Activated CD4-positive, CD25-positive, alpha-beta regulatory T cell treated with anti-CD3 and anti-CD28 coated beads, Interleukin-2, amount 50 U/mL, for 16 hours (primary cell): ENCODE results near the gene CREB5.

ENCODE experiments used
- DNase-seq: peaks from one replicate; pipeline ENCODE4 v3.0.0-alpha.2; 2020; ENCODE audit warnings: low read depth, low spot score

The CREB5 gene

DNA sequence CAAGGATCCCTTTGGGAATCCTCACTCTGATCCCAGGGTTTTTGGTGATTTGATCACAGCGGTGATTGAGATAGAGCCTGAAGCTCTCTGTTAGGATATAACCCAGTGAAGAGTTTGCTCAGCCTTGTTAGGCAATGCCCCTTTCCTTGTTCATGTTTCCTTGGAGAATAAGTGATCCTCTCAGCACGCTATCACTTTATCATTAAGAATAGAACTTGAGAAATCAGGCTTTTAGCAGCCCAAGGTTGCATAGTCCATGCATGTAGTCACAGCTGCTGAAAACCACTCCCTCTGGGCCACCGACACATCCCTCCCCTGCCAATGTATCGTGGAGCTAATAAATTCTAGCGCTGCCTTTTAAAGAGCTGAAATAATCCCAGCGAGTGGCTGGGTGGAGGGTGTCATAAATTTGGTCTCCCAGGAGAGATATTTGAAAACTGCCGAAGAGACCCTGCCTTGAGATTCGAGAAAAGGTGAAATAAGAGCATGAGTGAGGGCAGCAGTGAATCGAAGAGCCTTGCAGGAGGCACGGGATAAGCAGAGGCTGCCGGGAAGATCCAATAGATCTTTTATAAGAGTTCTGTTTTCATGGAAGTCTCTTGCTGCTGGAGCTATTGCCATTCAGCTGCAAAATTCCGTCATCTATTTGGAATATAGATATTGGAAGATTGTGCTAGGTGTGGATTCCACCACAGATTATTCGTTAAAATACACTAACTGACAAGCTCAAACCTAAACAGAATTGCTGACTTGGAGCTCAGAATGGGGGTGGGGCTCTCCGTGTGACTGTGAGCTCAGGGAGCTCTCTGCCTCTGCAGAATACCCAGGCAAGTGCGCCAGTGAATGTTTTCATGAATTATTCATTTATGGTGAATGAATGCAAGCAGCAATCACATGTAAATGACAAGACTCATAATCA is 296.0 kb downstream of the CREB5 start:
- DNase-seq, result no peak

DNA sequence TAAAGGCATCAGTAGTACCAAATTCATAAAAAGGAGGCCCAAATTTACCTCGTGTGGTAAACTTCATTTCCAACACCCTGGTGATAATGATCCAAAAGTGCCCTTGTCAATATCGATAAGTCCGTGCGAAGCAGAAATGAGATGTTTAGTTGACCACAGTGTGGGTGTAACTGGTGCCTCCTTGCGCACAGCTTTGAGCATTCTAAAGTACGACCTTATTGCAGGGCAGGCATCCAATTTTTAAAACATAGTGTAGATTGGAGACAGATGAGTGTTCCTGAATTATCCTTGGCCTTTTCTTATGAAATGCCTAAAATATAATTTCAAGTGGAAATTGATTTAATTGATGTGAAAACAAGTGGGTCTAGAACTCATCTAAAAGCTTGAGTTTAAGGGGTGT is 297.4 kb downstream of the CREB5 start:
- no peak for DNase-seq

DNA sequence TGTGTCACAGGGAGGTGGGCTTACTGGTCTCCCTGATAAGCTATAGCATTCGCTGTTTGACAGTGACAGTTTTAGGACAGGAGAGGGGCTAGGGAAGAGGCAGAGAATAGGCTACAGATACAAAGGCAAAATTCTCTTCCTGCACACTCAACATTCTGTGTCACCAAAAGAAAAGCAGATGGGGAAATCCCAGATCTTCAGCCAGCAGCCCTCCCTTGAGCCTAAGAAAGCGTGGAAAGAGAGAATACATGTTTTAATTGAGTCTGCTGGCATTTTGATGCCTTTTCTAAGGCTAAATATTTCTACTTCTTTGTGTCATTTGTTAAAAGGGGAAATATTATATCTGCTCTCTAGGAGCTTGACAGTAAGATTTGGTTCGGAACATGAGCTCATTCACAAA is 298.8 kb downstream of the CREB5 start:
- no peak for DNase-seq

DNA sequence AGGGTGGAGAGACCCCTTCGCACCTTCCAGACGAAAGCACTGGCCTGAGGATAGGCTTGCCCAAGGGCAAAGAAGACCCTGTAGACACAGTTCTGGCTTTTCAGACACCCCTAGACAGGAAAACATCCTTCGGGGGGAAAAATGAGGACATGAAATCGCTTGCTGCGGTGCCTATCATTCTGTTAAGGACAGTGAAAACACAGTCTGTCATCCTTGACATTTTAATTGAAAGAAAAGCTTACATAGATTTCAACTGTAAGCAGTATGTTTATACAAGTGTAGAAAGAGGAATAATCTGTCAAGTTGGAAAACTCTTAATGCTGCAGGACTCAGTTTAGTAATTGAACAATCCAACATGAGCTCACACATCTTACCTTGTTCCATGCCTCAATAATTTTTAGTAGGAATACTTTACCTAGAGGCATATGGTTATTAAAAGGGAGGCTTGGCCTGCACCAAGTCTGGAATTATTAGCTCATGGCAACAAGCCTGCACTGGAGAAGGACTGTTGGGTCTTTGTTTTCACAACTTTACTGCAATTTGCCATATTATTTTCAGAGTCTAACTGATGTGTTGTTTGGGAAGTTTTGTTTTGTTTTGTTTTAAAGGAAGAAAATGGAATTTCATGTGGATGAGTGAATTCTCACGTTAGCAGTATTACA is 302.3 kb downstream of the CREB5 start:
- no peak for DNase-seq

DNA sequence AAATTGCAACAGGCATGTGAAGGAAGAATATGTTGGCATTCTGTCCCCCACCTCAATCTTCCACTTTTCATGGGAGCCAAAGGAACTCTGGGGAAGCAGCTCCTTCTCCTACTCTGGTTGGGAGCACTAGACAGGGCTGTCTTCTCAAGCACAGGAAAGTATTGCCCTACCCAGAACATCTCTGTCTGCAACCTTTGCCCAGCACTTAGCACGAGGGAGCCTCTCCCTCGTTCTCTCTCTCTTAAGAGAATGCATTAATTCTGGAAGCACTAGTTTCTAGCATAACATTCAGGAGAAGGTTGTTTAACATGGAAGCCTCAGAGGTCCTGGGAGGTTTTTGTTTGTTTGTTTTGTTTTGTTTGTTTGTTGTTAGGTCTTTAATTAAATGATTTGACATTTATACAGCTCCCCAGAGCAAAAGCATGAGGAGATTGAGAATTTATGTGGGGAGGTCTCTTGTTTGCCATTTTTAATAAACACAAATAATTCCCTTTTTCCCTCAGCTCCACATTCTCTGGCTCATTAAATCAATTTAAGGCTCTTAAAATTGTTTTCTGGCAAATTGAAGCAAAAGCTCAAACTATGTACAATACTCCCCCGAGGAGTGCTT is 305.2 kb downstream of the CREB5 start:
- no peak for DNase-seq

DNA sequence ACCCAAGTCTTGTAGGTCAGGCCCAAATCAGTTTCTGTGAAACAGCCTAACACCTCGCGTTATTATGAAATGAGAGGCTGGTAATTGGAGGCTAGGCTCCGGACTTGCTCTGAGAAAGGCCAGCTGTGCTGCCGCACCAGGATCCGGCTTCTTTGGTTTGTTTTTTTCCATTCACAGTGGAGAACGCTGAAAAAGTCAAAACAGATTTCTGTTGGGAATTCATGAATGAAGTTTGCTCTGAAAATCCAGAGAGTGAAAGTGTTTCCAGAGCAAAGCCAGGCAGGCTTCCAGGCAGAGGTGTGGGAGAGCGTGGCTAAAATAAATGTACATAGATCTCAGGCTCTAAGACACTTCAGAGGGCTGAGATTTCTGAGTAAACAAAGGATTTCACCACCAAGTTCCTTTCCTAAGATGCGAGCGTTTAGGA is 305.8 kb downstream of the CREB5 start:
- DNase-seq, result no peak

DNA sequence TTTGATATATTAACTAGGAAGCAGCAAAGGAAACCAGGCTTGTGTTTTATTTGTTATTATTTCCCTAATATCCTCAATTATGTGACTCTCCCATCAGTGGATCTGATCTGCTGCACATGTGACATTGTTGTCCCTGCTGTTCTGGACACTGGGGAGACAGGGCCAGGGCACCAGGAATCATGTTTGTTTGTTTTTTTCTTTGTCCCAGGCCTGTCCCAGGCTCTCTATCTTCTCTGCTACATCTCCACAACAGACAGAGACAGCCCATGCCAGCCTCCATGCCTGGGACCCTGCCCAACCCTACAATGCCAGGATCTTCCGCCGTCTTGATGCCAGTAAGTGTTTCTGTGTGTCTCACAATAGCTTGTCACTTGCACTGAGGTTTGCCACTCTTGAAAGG is 306.2 kb downstream of the CREB5 start:
- no peak for DNase-seq

DNA sequence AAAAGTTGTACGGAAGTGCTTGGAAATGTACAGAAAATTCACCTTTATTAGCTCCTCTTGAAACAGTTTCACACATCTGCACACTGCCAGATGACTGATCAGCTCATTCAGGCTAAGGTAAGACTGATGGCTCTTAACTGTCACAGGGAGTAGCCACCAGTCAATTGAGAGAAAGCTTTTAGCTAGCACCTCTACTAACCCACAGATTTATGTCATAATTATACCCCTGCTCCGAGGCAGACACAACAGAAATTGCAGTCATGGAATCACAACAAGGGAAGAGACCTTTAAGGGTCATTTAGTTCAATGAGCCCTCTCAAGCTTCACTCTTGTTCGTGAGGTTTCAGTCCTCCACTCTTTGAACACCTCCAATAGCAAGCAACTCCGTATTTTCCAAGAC is 310.4 kb downstream of the CREB5 start:
- no peak for DNase-seq

DNA sequence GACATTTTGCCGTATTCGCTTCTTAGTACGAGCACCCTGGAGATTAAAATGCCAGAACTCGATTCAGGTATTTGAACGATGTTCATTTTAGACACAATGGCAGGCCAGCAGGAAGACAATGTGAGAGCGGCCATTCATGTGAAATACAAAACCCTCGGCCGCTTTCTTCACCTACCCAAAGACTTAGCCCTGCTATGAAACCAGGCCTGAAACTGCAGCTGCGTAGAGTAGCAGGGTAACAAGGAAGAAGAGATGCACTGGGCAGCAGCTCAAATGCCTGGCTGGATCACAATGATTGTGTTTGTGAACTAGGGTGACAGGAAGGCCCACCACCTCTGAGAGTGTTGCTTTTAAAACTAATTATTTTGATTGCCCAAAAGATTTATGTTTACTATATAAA is 311.0 kb downstream of the CREB5 start:
- no peak for DNase-seq

DNA sequence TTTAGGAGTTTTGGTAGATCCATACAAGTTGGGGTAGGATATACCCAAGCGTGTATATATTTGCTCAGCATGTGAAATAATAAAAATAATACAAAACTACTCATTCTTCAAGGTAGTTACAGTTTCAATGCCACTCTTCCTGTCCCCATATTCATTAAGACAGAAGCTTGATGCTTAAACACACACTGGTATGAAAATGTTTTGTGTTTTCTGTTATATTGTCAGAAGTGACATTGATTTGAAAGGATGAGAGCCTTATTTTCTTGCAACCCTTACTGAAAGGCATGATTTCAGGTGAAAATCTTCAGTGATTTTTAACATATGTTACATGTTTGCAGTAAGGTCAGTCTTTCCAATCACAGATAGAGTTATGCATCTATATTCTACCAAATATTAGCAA is 312.2 kb downstream of the CREB5 start:
- DNase-seq, result no peak

DNA sequence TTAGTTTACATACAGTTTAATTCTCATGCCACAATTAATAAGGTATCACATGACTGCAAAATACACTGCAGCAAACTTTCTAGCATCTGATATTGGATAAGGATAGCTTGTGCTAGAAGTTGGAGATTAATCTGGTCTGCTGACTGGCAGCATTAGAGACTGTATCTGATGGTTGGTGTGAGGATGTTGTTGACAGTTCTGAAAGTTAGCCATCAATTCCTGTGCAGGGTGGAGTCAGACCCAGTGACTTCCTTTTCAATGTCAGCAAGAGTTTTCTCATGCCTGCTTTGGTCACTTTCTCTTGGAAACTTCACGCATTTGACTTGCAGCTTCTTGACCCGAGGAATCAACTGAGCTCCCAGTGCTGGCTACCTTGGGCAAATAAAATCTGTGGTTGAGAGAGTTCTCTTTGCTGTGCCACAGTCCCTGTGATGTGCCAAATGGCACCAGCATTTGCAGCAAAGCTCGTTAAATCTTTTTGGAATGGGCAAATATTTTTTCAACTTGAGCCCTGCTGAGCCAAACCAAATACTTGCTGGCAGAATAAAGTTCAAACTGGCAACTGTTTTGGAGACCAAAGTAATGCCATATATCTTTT is 312.8 kb downstream of the CREB5 start:
- DNase-seq, result no peak

DNA sequence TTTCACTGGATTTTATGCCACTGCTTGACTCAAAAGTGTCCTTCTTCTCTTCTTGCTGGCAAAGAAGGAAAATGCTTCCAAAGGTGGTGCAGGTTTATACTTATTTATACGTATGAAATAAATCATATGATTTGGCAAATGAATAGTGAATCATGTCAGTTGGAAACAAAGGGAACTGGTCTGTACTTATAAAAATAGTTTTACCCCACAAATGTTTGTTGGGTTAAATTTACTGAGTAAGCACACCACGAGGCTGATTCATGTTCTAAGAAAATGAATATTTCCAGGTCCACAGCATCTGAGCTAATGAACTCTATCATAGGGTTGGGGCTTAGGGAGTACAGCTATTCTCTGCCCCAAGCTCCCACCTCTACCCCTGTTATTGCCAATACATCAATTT is 313.6 kb downstream of the CREB5 start:
- no peak for DNase-seq

DNA sequence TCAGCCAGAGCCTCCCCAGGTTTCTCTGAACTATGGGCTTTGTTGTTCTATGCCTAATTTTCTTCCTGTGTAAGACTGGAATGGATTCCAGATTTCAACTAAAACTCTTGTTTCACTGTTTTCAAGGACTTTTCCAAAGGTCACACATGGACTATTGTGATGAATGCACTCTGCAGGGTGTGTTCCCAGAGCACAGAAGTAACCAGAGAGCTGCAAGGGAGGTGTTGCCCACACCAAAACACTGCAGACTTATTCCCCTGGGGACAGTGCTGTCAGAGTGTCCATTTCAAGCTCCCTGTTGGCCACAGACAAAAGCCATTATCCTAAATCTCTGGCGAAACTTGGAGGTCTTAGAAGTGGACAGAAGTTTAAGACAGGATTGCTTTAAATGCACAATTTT is 314.2 kb downstream of the CREB5 start:
- no peak for DNase-seq

DNA sequence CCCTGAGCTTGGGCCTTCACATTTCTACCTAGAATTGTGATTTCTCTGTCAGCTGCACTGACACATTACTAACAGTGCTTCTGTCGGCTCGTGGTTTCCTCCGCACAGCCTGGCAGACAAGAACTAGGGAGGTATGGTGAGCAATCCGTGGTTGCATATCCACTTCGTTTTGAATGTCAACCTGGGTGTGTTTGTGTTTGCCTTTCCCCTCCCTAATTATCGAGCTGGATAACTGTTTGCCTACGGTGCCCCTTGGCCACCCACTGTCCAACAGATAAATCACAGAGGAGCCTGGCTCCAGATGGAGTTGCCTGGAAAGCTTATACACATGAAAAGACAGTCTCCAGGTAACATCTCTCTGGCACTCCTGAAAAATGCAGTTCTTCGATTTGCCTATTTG is 317.0 kb downstream of the CREB5 start:
- DNase-seq, result no peak

DNA sequence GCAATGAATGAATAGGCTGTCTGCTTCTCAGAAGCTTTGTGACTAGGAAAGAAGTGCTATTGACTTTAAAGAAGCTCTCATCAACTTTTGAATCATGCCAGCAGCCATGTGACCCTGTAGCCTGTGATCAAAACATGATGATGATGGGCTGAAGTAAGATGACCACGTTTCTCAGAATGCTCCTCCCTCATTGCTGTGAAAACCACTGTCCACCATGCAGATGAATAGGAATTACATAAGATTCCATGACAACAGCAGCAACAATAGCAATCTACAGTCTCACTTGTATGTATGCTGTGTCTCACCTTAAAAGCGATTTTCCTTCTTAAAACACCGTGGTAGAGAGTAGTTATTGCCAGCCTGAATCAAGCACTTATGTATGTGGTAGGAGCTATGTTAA is 317.4 kb downstream of the CREB5 start:
- DNase-seq, result no peak

DNA sequence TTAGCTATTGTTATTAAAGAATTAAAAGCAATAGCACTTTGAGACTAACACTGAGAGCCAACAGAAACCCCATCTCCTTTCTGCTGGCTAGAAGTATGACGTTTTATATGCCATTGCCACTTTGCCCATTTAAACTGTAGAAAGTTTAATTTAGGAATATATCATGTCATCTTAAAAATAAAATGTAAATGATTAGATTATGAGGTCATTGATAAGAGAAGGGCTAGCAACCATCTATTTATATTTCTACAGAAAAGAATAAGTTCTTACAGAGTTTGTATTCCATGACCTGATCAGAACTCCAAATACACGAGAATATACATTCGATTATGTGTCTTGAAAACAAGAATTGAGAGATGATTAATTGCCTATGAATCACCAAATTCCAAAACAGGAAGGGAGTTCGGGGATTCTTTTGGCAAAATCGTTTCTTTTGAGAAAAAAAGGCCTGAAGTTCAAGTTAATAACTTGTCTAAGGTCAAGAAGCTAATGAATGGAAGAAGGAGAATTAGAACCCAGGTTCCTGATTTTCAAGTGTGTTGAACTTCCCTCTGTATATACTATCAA is 318.9 kb downstream of the CREB5 start:
- DNase-seq, result no peak

DNA sequence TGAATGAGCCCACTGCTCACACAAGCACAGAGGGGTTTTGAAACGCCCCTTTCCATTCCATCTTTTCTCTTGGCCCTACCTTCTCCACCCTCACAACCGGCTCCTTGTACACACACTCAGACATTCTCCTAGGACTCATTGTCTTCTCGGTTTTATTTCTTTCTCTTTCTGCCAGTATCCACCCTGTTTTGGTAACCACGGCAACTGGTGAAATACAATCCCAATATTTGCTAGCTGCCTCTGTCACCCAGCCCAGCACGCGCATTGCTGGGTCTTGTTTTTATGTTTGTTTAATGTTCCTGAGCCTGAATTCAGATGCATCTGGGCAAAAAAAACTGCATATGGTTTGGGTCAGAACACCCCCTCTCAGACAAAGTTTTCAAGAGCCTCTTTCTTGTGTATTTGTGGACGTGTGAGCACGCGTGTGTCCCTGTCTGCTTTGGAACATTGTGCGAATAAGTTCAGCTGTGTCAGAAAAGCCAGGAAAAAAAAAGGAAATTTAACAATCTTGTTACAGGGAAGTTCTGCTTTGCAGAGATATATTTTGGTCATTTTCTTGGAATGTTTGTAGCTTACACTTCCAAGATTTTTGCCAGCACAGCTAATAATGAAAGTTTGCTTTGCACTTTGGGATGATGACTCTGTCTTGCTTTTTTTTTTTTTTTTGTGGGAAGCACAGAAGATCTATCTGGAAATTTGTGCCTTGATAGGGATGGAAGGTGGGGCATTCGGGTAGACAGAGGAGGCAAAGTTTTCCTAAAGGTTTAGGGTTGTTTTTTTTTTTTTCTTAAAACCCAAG is 320.0 kb downstream of the CREB5 start:
- no peak for DNase-seq

DNA sequence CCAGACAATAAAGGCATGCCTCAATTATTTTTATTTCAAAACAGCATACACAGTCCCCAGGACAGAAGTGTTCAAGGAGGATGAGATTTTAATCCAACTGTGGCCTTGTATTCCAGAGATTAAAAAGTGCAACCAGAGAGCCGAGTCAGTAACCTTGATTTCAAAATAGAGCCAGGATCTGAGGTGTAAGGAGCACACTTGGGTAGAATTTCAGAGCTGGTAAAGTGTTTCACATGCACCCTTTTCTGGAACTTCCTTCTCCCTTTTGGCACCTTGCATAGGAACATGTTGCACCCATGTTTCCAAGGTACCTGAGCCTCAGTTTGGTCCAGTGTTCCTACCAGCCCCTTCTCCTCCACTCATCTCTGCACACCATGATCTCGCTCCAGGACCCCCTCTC is 320.7 kb downstream of the CREB5 start:
- DNase-seq, result no peak

DNA sequence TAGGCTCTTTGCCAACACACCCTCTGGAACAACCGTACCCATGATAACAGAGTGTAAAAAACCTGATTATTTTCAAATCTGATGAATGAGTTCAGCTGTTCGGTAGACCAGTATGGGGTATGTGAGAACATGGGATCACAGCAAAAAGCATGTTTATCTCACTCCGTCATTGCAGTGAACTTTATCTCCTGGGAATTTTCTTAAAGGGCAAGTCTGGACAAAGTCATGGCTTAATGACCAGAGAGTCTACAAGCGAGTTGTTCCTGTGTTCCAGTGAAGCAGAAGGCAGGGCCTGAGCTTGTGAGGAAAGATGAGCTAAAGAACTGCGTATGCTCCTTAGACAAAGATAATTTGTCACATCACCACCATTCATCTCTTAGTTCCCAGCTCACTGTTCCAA is 326.1 kb downstream of the CREB5 start:
- DNase-seq, result no peak

DNA sequence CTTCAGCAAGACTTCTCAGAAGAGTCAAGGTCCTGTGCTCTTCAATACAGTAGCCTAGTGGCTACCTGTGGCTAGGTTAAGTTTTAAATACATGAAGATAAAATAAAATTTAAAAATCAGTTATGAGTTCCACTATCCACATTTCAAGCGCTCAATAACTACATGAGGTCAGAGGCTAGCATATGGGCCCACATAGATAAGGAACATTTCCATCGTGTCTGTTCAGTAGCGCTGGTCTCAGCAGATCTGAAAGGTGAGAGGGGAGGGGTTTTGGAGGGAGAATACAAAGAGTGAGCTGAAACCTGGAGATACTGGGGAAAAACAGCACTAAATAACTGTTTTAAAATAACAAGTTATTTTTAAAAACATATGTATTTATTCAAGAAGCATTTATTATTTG is 326.8 kb downstream of the CREB5 start:
- no peak for DNase-seq

DNA sequence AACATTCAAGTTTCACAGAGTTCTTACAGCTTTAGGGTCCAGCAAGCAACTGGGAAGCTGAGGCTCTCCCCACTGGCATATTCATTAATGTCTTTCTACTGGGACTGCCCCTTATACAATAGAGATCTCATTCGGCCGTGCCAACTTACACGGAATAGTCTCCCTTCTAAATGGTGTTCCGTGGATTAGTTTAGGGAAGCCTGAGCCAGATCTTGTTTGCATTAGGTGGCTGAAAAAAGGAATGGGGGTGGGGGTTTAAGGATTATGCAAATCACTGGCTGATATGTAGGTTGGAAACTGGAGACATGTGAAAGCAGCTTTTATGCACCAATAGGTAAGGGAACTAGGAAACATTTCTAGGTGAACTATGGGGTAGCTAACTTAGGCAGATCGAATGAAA is 327.5 kb downstream of the CREB5 start:
- no peak for DNase-seq
